ENCODE data around the gene EFTUD2. TPM values are rescaled to one million over a fixed set of nuclear protein-coding genes. Genes with fewer than 3 reads are reported as not detected.
A peak's percentile ranks its signal among the peaks of the same experiment; 100 is the strongest.

EFTUD2 gene
- total and polyA plus RNA-seq, 8 donors, result 15.9 to 176 (median 81.8) TPM

DNA sequence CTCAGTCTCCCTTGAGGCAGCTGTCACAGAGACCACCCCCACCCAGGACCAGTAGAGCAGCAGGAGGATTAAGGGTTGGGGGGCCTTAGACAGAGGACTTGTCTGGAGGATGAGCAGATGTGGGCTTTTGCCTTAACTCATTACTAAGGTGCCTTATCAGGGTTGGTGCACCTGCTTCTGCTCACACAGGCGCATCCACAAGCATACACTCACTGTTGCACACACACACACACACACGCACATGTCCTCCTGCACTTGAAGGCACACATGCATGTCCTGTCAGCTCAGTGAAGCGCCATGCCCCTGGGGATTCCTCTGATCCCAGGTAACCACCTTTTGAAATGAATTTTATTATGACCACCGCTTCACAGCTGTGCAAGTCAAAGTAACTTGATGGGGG lies 14.9 kb upstream of the EFTUD2 start:
- intact Hi-C loops (cut with DNase I; ENCODE audit: low total_unique reads), result loop anchor here (10.0 kb wide), 1 partner anchor 191 kb away; no protein-coding TSS in a partner anchor
- WGBS, 5 donors, result 79 to 88% (median 84%) methylated on average over 4 of the region's 4 CpGs
- H3K27me3 ChIP-seq, result peaks cover 0 to 53% (median 20%) of the 10 kb centered on the region in 3 donors

DNA sequence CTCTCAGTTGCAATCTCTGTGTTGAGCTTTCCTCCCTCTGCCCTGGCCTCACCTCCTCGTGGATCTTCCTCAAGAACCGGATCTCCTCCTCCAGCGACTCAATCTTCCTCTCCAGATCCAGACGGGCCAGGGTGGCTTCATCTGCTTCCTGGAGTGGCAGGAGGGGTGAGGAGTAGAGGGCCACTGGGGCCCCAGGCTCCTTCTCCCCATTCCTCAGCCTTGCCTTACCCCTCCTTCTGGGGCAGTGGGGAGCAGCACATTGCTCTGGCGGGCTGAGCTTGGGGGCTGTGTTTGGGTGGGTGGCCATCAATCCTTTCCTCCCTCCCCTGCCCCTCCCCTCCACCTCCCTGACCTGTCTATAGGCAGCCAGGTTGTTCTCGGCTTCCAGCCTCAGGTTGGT lies 14.4 kb upstream of the EFTUD2 start:
- H3K9me3 ChIP-seq, result no peaks in the 10 kb centered on the region
- no peak overlapping the region for H3K27ac ChIP-seq
- peaks cover 0 to 53% (median 20%) of the 10 kb centered on the region in 3 donors for H3K27me3 ChIP-seq
- no peak overlapping the region for H3K4me3 ChIP-seq
- DNase-seq, result no peak
- TF ChIP-seq, protein P1, sequence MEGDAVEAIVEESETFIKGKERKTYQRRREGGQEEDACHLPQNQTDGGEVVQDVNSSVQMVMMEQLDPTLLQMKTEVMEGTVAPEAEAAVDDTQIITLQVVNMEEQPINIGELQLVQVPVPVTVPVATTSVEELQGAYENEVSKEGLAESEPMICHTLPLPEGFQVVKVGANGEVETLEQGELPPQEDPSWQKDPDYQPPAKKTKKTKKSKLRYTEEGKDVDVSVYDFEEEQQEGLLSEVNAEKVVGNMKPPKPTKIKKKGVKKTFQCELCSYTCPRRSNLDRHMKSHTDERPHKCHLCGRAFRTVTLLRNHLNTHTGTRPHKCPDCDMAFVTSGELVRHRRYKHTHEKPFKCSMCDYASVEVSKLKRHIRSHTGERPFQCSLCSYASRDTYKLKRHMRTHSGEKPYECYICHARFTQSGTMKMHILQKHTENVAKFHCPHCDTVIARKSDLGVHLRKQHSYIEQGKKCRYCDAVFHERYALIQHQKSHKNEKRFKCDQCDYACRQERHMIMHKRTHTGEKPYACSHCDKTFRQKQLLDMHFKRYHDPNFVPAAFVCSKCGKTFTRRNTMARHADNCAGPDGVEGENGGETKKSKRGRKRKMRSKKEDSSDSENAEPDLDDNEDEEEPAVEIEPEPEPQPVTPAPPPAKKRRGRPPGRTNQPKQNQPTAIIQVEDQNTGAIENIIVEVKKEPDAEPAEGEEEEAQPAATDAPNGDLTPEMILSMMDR (IDR thresholded peaks at IDR 0.05), result no peak
- TF ChIP-seq POLR2A (IDR thresholded peaks at IDR 0.05) (no peak), EP300 (IDR thresholded peaks at IDR 0.05) (no peak), POLR2AphosphoS5 (IDR thresholded peaks at IDR 0.05) (no peak)
- WGBS, 5 donors, result 44 to 58% (median 46%) methylated on average over 5 to 6 of the region's 6 CpGs
- intact Hi-C loops (cut with DNase I; ENCODE audit: low total_unique reads), result loop anchor here (10.0 kb wide), 1 partner anchor 191 kb away; no protein-coding TSS in a partner anchor
- H3K4me1 ChIP-seq, result peaks cover 8 to 31% (median 18%) of the 10 kb centered on the region in 4 donors
- no peaks in the 10 kb centered on the region for H3K36me3 ChIP-seq

More for the DNA sequence above, 14.9 kb upstream of the EFTUD2 start:
- H3K36me3 ChIP-seq, result no peaks in the 10 kb centered on the region
- no peak overlapping the region for H3K27ac ChIP-seq
- no peaks in the 10 kb centered on the region for H3K9me3 ChIP-seq
- TF ChIP-seq POLR2AphosphoS5 (IDR thresholded peaks at IDR 0.05) (no peak), POLR2A (IDR thresholded peaks at IDR 0.05) (no peak), EP300 (IDR thresholded peaks at IDR 0.05) (no peak)
- TF ChIP-seq, protein P1 (IDR thresholded peaks at IDR 0.05), result no peak
- H3K4me1 ChIP-seq, result peaks cover 8 to 31% (median 18%) of the 10 kb centered on the region in 4 donors
- no peak overlapping the region for H3K4me3 ChIP-seq
- no peak for DNase-seq

DNA sequence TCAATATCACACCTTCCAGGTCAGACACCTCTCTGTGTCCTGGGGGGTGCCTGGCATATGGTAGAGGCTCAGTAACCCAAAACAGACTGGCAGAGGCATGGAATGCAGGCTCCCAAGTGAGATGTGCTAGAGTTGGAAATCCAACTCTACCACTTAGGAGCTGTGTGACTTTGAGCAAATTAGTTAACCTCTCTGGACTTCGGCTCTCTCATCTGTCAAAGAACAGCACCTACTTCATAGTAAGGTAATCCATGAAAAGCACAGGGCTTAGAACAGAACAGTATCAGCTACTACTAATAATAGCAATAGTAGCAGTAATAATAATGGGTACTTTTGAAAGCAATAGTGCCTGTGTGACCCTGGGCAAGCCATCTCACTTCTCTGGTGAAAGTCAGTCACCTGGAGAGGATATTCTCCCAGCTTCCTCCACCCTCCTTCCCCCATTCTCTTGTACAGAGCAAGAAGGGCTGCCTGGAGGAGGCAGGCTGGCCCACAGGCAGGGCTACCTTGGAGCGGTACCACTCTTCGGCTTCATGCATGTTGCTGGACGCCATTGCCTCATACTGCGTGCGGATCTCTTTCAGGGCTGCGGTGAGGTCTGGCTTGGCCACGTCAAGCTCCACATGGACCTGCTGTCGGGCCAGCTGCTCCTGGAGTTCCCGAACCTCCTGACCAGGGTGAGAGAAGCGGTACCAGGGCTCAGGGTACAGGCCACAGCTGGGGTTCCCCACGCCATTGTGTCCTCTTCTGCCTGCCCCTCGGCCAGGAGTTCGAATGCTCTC lies 13.7 kb upstream of the EFTUD2 start:
- TF ChIP-seq POLR2A (IDR thresholded peaks at IDR 0.05) (no peak), EP300 (IDR thresholded peaks at IDR 0.05) (no peak), POLR2AphosphoS5 (IDR thresholded peaks at IDR 0.05) (no peak)
- TF ChIP-seq, protein P1 (IDR thresholded peaks at IDR 0.05), result no peak
- intact Hi-C loops (cut with DNase I; ENCODE audit: low total_unique reads), result loop anchor here (10.0 kb wide), 1 partner anchor 192 kb away; no protein-coding TSS in a partner anchor
- DNase-seq, result no peak

DNA sequence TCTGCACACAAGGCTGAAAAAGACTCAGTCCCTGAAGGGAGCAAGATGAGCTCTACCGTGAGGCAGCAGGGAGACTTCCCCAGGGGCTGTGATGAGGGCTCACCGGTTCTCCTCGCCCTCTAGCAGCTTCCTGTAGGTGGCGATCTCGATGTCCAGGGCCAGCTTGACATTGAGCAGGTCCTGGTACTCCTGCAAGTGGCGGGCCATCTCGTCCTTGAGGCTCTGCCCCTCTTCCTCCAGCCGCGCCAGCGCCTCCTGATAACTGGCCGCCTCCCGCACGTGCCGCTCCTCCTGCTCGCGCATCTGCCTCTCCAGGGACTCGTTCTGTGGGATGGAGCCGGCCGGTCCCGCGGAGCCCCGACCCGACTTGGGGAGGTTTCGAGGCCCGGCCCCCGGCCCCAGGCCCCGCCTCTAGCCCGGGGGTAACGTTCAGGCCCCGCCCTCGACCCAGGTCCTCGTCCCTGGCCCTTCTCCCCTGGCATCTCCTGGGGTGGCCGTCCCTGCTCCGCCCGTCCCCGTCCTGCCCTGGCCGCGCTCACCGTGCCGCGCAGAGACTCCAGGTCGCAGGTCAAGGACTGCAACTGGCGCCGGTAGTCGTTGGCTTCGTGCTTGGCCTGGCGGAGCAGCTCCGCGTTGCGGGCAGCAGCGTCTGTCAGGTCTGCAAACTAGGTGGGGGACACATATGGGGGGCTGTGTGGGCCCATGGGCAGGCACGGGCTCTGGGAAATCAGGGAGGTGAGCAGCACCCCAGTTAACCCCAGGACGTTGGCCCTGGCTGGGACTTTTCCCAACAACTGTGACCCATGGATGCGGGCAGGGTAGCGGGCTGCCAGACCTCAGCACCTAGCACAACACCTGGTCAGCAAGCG lies 12.1 kb upstream of the EFTUD2 start:
- peak overlapping the region; percentile 29 to 48 (median 40) for H3K4me3 ChIP-seq
- H3K27ac ChIP-seq, result no peak overlapping the region
- peak; percentile 73 to 78 for DNase-seq
- WGBS, 5 donors, result 12 to 36% (median 12%) methylated on average over 14 to 56 of the region's 56 CpGs
- TF ChIP-seq POLR2A (IDR thresholded peaks at IDR 0.05) (no peak), EP300 (IDR thresholded peaks at IDR 0.05) (no peak), POLR2AphosphoS5 (IDR thresholded peaks at IDR 0.05) (peak in 1 of 3 donors; percentile 43)
- TF ChIP-seq, protein P1 (IDR thresholded peaks at IDR 0.05), result peak in 4 of 7 experiments; percentile 23 to 47 (median 32)
- H3K36me3 ChIP-seq, result no peaks in the 10 kb centered on the region
- H3K4me1 ChIP-seq, result peaks cover 6 to 19% (median 10%) of the 10 kb centered on the region in 4 donors
- no peaks in the 10 kb centered on the region for H3K9me3 ChIP-seq
- intact Hi-C loops (cut with DNase I; ENCODE audit: low total_unique reads), result loop anchor here (10.0 kb wide), 1 partner anchor 193 kb away; no protein-coding TSS in a partner anchor
- H3K27me3 ChIP-seq, result peaks cover 0 to 53% (median 20%) of the 10 kb centered on the region in 3 donors

More for the DNA sequence above, 13.7 kb upstream of the EFTUD2 start:
- no peak overlapping the region for H3K27ac ChIP-seq
- 79 to 88% (median 87%) methylated on average over 14 of the region's 14 CpGs for WGBS, 5 donors
- H3K9me3 ChIP-seq, result no peaks in the 10 kb centered on the region
- no peaks in the 10 kb centered on the region for H3K36me3 ChIP-seq
- H3K4me3 ChIP-seq, result no peak overlapping the region
- H3K4me1 ChIP-seq, result peaks cover 8 to 31% (median 18%) of the 10 kb centered on the region in 4 donors
- H3K27me3 ChIP-seq, result peaks cover 0 to 53% (median 20%) of the 10 kb centered on the region in 3 donors

All from stomach (tissue), 9 donors.